Measurements from ENCODE around the gene INPP4B. TPM values are rescaled to one million over a fixed set of nuclear protein-coding genes. Genes with fewer than 3 reads are reported as not detected.

INPP4B gene
- polyA plus RNA-seq, 1 of the 3 experiments (the other 2 are of a cell fraction), result 0.08 TPM

DNA sequence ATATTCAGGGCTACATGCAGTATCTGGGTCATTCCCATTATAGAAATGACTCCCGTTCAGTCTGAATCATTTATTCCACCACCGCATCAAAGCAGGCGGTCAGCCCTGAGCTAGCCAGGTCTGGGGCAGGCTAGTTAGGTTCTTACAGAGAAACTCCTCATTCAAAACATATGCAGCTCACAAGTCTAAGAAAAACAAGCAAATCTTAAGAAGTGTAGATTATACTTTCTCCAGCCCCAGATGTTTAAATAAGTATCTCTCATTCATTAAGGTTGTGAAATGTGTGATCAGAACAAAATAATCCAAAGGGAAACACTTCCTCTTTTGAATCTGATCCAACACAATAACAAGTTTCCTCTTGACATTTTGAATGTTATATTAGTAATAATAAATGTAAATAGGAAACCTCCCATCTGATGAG, 441.9 kb downstream of the INPP4B start:
- no peak overlapping the region for H3K9ac ChIP-seq
- H4K20me1 ChIP-seq (ENCODE audit: insufficient read depth), result no peaks in the 10 kb centered on the region
- H3K9me2 ChIP-seq, result no peaks in the 10 kb centered on the region
- no peak overlapping the region for H3K27ac ChIP-seq (ENCODE audit: low read depth in 2 of 2, low read length in 1 of 2)
- H3K36me3 ChIP-seq (replicated peaks in 1 of 2; ENCODE audit: control insufficient read depth in 1 of 2, insufficient read depth in 2 of 2, low read length in 1 of 2), result no peaks in the 10 kb centered on the region
- H3K27me3 ChIP-seq (ENCODE audit: insufficient read depth), result no peaks in the 10 kb centered on the region
- TF ChIP-seq MEF2A (IDR thresholded peaks at IDR 0.05; ENCODE audit: borderline replicate concordance, low read depth) (no peak), RAD21 (IDR thresholded peaks at IDR 0.05; ENCODE audit: low read length) (no peak), CHD2 (IDR thresholded peaks at IDR 0.05; ENCODE audit: low read length, partially characterized antibody) (no peak)
- TF ChIP-seq, protein P1, sequence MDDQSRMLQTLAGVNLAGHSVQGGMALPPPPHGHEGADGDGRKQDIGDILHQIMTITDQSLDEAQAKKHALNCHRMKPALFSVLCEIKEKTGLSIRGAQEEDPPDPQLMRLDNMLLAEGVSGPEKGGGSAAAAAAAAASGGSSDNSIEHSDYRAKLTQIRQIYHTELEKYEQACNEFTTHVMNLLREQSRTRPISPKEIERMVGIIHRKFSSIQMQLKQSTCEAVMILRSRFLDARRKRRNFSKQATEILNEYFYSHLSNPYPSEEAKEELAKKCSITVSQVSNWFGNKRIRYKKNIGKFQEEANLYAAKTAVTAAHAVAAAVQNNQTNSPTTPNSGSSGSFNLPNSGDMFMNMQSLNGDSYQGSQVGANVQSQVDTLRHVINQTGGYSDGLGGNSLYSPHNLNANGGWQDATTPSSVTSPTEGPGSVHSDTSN (IDR thresholded peaks at IDR 0.05), result no peak
- ChIA-PET POLR2A (no interaction called here), CTCF (no interaction called here)
- 85% methylated on average over 3 of the region's 3 CpGs for WGBS (ENCODE audit: low lambda C conversion rate)
- no peak overlapping the region for H3K4me2 ChIP-seq
- peaks cover 28% of the 10 kb centered on the region for H3F3A ChIP-seq (replicated peaks; ENCODE audit: insufficient read depth)
- H2AFZ ChIP-seq (ENCODE audit: low read depth), result no peak overlapping the region
- H3K4me1 ChIP-seq (ENCODE audit: control insufficient read depth in 1 of 2, insufficient read depth in 2 of 2, low read depth in 1 of 2, low read length in 1 of 2), result peaks cover 0 to 46% of the 10 kb centered on the region in 2 experiments; a peak in 3 of 4 replicates
- H3K79me2 ChIP-seq (ENCODE audit: insufficient read depth), result no peaks in the 10 kb centered on the region
- H3K9me3 ChIP-seq, result no peaks in the 10 kb centered on the region
- no peak overlapping the region for H3K4me3 ChIP-seq (ENCODE audit: low read depth in 2 of 2, low read length in 1 of 2)
- no peak for DNase-seq

DNA sequence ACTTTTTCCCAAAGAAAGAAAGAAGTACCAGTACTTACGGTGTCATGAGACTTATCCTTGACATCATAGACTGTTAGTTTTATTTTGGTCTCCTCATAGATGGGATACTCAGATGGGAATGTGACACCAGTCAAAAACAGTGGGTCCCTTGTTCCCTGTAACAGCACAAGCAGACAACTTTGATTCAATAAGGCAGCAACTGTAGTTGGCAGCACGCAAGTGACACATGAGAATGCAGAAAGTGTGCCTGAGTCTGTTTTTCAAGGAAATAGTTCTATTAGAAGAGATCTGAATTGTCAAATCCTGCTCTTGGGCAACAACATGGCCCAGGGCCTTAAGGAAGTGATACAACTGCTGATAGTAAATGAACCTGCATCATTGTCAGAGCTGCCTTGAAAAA, 443.2 kb downstream of the INPP4B start:
- no peaks in the 10 kb centered on the region for H4K20me1 ChIP-seq (ENCODE audit: insufficient read depth)
- TF ChIP-seq, protein P1 (IDR thresholded peaks at IDR 0.05), result no peak
- TF ChIP-seq, protein P2, sequence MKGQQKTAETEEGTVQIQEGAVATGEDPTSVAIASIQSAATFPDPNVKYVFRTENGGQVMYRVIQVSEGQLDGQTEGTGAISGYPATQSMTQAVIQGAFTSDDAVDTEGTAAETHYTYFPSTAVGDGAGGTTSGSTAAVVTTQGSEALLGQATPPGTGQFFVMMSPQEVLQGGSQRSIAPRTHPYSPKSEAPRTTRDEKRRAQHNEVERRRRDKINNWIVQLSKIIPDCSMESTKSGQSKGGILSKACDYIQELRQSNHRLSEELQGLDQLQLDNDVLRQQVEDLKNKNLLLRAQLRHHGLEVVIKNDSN (IDR thresholded peaks at IDR 0.05; ENCODE audit: borderline replicate concordance, low read depth), result no peak
- no peak for TF ChIP-seq RCOR1 (IDR thresholded peaks at IDR 0.05; ENCODE audit: low read length)
- TF ChIP-seq JUND (IDR thresholded peaks at IDR 0.05), result no peak
- TF ChIP-seq MEF2A (IDR thresholded peaks at IDR 0.05; ENCODE audit: borderline replicate concordance, low read depth), result no peak
- TF ChIP-seq MXI1 (IDR thresholded peaks at IDR 0.05; ENCODE audit: low read depth, low read length), result no peak
- TF ChIP-seq, protein P3, sequence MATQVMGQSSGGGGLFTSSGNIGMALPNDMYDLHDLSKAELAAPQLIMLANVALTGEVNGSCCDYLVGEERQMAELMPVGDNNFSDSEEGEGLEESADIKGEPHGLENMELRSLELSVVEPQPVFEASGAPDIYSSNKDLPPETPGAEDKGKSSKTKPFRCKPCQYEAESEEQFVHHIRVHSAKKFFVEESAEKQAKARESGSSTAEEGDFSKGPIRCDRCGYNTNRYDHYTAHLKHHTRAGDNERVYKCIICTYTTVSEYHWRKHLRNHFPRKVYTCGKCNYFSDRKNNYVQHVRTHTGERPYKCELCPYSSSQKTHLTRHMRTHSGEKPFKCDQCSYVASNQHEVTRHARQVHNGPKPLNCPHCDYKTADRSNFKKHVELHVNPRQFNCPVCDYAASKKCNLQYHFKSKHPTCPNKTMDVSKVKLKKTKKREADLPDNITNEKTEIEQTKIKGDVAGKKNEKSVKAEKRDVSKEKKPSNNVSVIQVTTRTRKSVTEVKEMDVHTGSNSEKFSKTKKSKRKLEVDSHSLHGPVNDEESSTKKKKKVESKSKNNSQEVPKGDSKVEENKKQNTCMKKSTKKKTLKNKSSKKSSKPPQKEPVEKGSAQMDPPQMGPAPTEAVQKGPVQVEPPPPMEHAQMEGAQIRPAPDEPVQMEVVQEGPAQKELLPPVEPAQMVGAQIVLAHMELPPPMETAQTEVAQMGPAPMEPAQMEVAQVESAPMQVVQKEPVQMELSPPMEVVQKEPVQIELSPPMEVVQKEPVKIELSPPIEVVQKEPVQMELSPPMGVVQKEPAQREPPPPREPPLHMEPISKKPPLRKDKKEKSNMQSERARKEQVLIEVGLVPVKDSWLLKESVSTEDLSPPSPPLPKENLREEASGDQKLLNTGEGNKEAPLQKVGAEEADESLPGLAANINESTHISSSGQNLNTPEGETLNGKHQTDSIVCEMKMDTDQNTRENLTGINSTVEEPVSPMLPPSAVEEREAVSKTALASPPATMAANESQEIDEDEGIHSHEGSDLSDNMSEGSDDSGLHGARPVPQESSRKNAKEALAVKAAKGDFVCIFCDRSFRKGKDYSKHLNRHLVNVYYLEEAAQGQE (IDR thresholded peaks at IDR 0.05; ENCODE audit: low read depth, low read length), result no peak
- TF ChIP-seq FOXJ3 (CRISPR knock-in tag; IDR thresholded peaks at IDR 0.05), result no peak
- no peak for TF ChIP-seq RFX5 (IDR thresholded peaks at IDR 0.05; ENCODE audit: low read length)
- no peak for TF ChIP-seq YY1 (IDR thresholded peaks at IDR 0.05; ENCODE audit: low read depth)
- TF ChIP-seq TEAD4 (IDR thresholded peaks at IDR 0.05; ENCODE audit: borderline replicate concordance, insufficient read depth), result no peak
- TF ChIP-seq CHD2 (IDR thresholded peaks at IDR 0.05; ENCODE audit: low read length, partially characterized antibody), result no peak
- no peak for TF ChIP-seq SIN3A (IDR thresholded peaks at IDR 0.05; ENCODE audit: borderline replicate concordance, low read depth, low read length)
- TF ChIP-seq, protein P4, sequence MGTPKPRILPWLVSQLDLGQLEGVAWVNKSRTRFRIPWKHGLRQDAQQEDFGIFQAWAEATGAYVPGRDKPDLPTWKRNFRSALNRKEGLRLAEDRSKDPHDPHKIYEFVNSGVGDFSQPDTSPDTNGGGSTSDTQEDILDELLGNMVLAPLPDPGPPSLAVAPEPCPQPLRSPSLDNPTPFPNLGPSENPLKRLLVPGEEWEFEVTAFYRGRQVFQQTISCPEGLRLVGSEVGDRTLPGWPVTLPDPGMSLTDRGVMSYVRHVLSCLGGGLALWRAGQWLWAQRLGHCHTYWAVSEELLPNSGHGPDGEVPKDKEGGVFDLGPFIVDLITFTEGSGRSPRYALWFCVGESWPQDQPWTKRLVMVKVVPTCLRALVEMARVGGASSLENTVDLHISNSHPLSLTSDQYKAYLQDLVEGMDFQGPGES (IDR thresholded peaks at IDR 0.05; ENCODE audit: low read depth, low read length), result no peak
- no peaks in the 10 kb centered on the region for H3K9me3 ChIP-seq
- H3K4me2 ChIP-seq, result no peak overlapping the region
- H3K27me3 ChIP-seq (ENCODE audit: insufficient read depth), result no peaks in the 10 kb centered on the region
- ChIA-PET POLR2A (no interaction called here), CTCF (no interaction called here)
- no peak for DNase-seq
- H3K36me3 ChIP-seq (replicated peaks in 1 of 2; ENCODE audit: control insufficient read depth in 1 of 2, insufficient read depth in 2 of 2, low read length in 1 of 2), result no peaks in the 10 kb centered on the region
- no peaks in the 10 kb centered on the region for H3K9me2 ChIP-seq
- peaks cover 22% of the 10 kb centered on the region for H3F3A ChIP-seq (replicated peaks; ENCODE audit: insufficient read depth)
- no peaks in the 10 kb centered on the region for H3K79me2 ChIP-seq (ENCODE audit: insufficient read depth)
- 89% methylated on average over 2 of the region's 2 CpGs for WGBS (ENCODE audit: low lambda C conversion rate)
- no peak overlapping the region for H3K27ac ChIP-seq (ENCODE audit: low read depth in 2 of 2, low read length in 1 of 2)
- no peak overlapping the region for H2AFZ ChIP-seq (ENCODE audit: low read depth)
- peaks cover 0 to 41% of the 10 kb centered on the region in 2 experiments; a peak in 3 of 4 replicates for H3K4me1 ChIP-seq (ENCODE audit: control insufficient read depth in 1 of 2, insufficient read depth in 2 of 2, low read depth in 1 of 2, low read length in 1 of 2)
- H3K4me3 ChIP-seq (ENCODE audit: low read depth in 2 of 2, low read length in 1 of 2), result no peak overlapping the region
- no peak overlapping the region for H3K9ac ChIP-seq
